KOPT-K1 (cell line): ENCODE measurements around the gene ANLN.
"Not testable (repeated sequence)": the region's sequence is repeated elsewhere in the genome, so short reads cannot be mapped to it uniquely, and the experiment has no call there.

Source experiments
- H3K27ac ChIP-seq: fragments of 200-600 bp; sonication (generic); 2 replicates; pipeline ENCODE4 v1.5.1; 2016; ENCODE audit warnings: antibody characterized with exemption, mild to moderate bottlenecking, low read depth, low read length; ENCODE audit not compliant: poor library complexity, severe bottlenecking
- H3K36me3 ChIP-seq: fragments of 200-600 bp; sonication (generic); 2 replicates; pipeline ENCODE4 v1.5.1; 2017; ENCODE audit warnings: antibody characterized with exemption, mild to moderate bottlenecking, low read length, moderate library complexity; ENCODE audit not compliant: insufficient read depth
- H3K9me3 ChIP-seq: fragments of 200-600 bp; sonication (generic); 2 replicates; pipeline ENCODE4 v1.5.1; 2017; ENCODE audit warnings: antibody characterized with exemption, low read length, mild to moderate bottlenecking; ENCODE audit not compliant: insufficient read depth, poor library complexity, severe bottlenecking

Gene ANLN

GRCh38 chr7:36486336-36486735 is 96.7 kb downstream of the ANLN start:
- Histone ChIP-seq H3K27ac (no peak overlapping the region), H3K36me3 (no peaks in the 10 kb centered on the region), H3K9me3 (no peaks in the 10 kb centered on the region)

- H3K27ac ChIP-seq, result no peak overlapping the region
- H3K9me3 ChIP-seq, result no peaks in the 10 kb centered on the region
- H3K36me3 ChIP-seq, result no peaks in the 10 kb centered on the region
Observed at GRCh38 chr7:36487756-36488336, 98.2 kb downstream of the ANLN start.

GRCh38 chr7:36488672-36489071 is 99.0 kb downstream of the ANLN start:
- H3K27ac ChIP-seq, H3K36me3 ChIP-seq, H3K9me3 ChIP-seq: not testable (repeated sequence)

GRCh38 chr7:36490419-36490830 is 100.8 kb downstream of the ANLN start:
- Histone ChIP-seq H3K36me3 (no peaks in the 10 kb centered on the region), H3K27ac (no peak overlapping the region), H3K9me3 (no peaks in the 10 kb centered on the region)

- Histone ChIP-seq H3K9me3 (no peaks in the 10 kb centered on the region), H3K36me3 (no peaks in the 10 kb centered on the region), H3K27ac (no peak overlapping the region)
Observed at GRCh38 chr7:36491317-36491716, 101.7 kb downstream of the ANLN start.

GRCh38 chr7:36496576-36496975 is 106.9 kb downstream of the ANLN start:
- H3K9me3 ChIP-seq, result no peaks in the 10 kb centered on the region
- no peak overlapping the region for H3K27ac ChIP-seq
- H3K36me3 ChIP-seq, result no peaks in the 10 kb centered on the region

GRCh38 chr7:36497176-36497575 is 107.5 kb downstream of the ANLN start:
- not testable (repeated sequence) for H3K9me3 ChIP-seq, H3K27ac ChIP-seq, H3K36me3 ChIP-seq

- H3K9me3 ChIP-seq, result no peaks in the 10 kb centered on the region
- no peaks in the 10 kb centered on the region for H3K36me3 ChIP-seq
- H3K27ac ChIP-seq, result no peak overlapping the region
Observed at GRCh38 chr7:36497775-36498174, 108.1 kb downstream of the ANLN start.
